GM12801 (cell line): Measurements from ENCODE around the gene PCNX3.

Experiments
- CTCF ChIP-seq: IDR thresholded peaks from one replicate; pipeline ENCODE4 v1.5.1; 2011; ENCODE audit warnings: control low read depth; ENCODE audit not compliant: insufficient read length; ENCODE audit errors: extremely low read depth

Gene PCNX3

GRCh38 chr11:65573391-65574079 is 42.0 kb upstream of the PCNX3 start:
- no peak for TF ChIP-seq CTCF

- TF ChIP-seq CTCF = no peak
Observed at GRCh38 chr11:65574109-65574810, 41.3 kb upstream of the PCNX3 start.

GRCh38 chr11:65574811-65575567 is 40.6 kb upstream of the PCNX3 start:
- no peak for TF ChIP-seq CTCF

- no peak for TF ChIP-seq CTCF
Observed at GRCh38 chr11:65575568-65576231, 39.9 kb upstream of the PCNX3 start, which contains the start of gene EHBP1L1. EHBP1L1 (plus strand) TSS chr11:65576053; CDS start chr11:65576303, 250 bp downstream.

- TF ChIP-seq CTCF = no peak
Observed at GRCh38 chr11:65576232-65576866, 39.2 kb upstream of the PCNX3 start.

- TF ChIP-seq CTCF = no peak
Observed at GRCh38 chr11:65576867-65577755, 38.5 kb upstream of the PCNX3 start.
